Kasumi-1 (cell line): ENCODE results near the gene SLC13A4.
"Not testable (repeated sequence)": the region's sequence is repeated elsewhere in the genome, so short reads cannot be mapped to it uniquely, and the experiment has no call there.

ENCODE experiments used
- DNase-seq, 2 experiments: peaks; one replicate each; lab custom pipeline; 2025; lab: John Stamatoyannopoulos, UW

Gene SLC13A4

GRCh38 chr7:135728136-135728669, at the start of gene SLC13A4:
TSS of gene SLC13A4 (minus strand) at chr7:135728186. CDS start at chr7:135727496, 690 bp downstream.
- DNase-seq, result no peak

GRCh38 chr7:135775915-135776314, 47.9 kb upstream of the SLC13A4 start:
- DNase-seq, result not testable (repeated sequence)

- DNase-seq, result no peak
Observed at GRCh38 chr7:135775230-135775629, 47.2 kb upstream of the SLC13A4 start.

GRCh38 chr7:135774284-135774683, 46.3 kb upstream of the SLC13A4 start:
- no peak for DNase-seq

GRCh38 chr7:135773464-135773863, 45.5 kb upstream of the SLC13A4 start:
- DNase-seq, result no peak

- DNase-seq, result no peak
Observed at GRCh38 chr7:135772639-135773222, 44.7 kb upstream of the SLC13A4 start.

GRCh38 chr7:135771961-135772638, 44.1 kb upstream of the SLC13A4 start:
- DNase-seq, result no peak

- no peak for DNase-seq
Observed at GRCh38 chr7:135771051-135771450, 43.1 kb upstream of the SLC13A4 start.

- no peak for DNase-seq
Observed at GRCh38 chr7:135770139-135770710, 42.2 kb upstream of the SLC13A4 start.

- no peak for DNase-seq
Observed at GRCh38 chr7:135769005-135769802, 41.2 kb upstream of the SLC13A4 start.

- no peak for DNase-seq
Observed at GRCh38 chr7:135768467-135768866, 40.5 kb upstream of the SLC13A4 start.

GRCh38 chr7:135768064-135768463, 40.1 kb upstream of the SLC13A4 start:
- no peak for DNase-seq

- DNase-seq, result no peak
Observed at GRCh38 chr7:135763261-135763660, 35.3 kb upstream of the SLC13A4 start.

- peak; percentile 20 to 23 for DNase-seq
Observed at GRCh38 chr7:135761751-135762488, 33.9 kb upstream of the SLC13A4 start.

GRCh38 chr7:135759532-135759931, 31.5 kb upstream of the SLC13A4 start:
- DNase-seq, result no peak

- DNase-seq, result no peak
Observed at GRCh38 chr7:135758531-135758932, 30.5 kb upstream of the SLC13A4 start.

GRCh38 chr7:135757719-135758411, 29.9 kb upstream of the SLC13A4 start:
- no peak for DNase-seq

GRCh38 chr7:135756191-135756590, 28.2 kb upstream of the SLC13A4 start:
- DNase-seq, result no peak

- no peak for DNase-seq
Observed at GRCh38 chr7:135755351-135755753, 27.4 kb upstream of the SLC13A4 start.

- no peak for DNase-seq
Observed at GRCh38 chr7:135753616-135754413, 25.8 kb upstream of the SLC13A4 start.
